Mammary epithelial cell (primary cell): Measurements from ENCODE around the gene DEFB123.

Source experiments
- CTCF ChIP-seq, 2 donors: IDR thresholded peaks in 1 of 2; conservative IDR thresholded peaks in 1 of 2; 2 replicates each; pipeline ENCODE4 v1.5.1; 2011 to 2012; ENCODE audit warnings: inconsistent platforms in 2 of 2, low read length in 2 of 2, mild to moderate bottlenecking in 2 of 2, control low read depth in 1 of 2, low read depth in 1 of 2; ENCODE audit not compliant: insufficient read depth in 1 of 2; ENCODE audit errors: extremely low read depth in 1 of 2
- EZH2 ChIP-seq: IDR thresholded peaks from 2 replicates; pipeline ENCODE4 v1.6.1; 2012; ENCODE audit warnings: low read length, inconsistent platforms, borderline replicate concordance

- TF ChIP-seq EZH2, result no peak
- no peak for TF ChIP-seq CTCF (conservative IDR thresholded peaks at IDR 0.05 in 1 of 2, IDR thresholded peaks at IDR 0.05 in 1 of 2; ENCODE audit: extremely low read depth in 1 of 2, insufficient read depth in 1 of 2, low read depth in 1 of 2, low read length in 2 of 2)
These were observed 24.8 kb upstream of the DEFB123 start for GRCh38 chr20:31415653-31416052.
